GM19328 (cell line): Measurements from ENCODE around the gene POP4.
"Not testable (repeated sequence)": the region's sequence is repeated elsewhere in the genome, so short reads cannot be mapped to it uniquely, and the experiment has no call there.

ENCODE experiments used
- ATAC-seq: cut with Tn5 transposase; IDR thresholded peaks from one replicate; pipeline ENCODE4 v1.9.1; 2021; ENCODE audit warnings: mild to moderate bottlenecking, moderate library complexity; ENCODE audit not compliant: unreplicated experiment

The POP4 gene

DNA sequence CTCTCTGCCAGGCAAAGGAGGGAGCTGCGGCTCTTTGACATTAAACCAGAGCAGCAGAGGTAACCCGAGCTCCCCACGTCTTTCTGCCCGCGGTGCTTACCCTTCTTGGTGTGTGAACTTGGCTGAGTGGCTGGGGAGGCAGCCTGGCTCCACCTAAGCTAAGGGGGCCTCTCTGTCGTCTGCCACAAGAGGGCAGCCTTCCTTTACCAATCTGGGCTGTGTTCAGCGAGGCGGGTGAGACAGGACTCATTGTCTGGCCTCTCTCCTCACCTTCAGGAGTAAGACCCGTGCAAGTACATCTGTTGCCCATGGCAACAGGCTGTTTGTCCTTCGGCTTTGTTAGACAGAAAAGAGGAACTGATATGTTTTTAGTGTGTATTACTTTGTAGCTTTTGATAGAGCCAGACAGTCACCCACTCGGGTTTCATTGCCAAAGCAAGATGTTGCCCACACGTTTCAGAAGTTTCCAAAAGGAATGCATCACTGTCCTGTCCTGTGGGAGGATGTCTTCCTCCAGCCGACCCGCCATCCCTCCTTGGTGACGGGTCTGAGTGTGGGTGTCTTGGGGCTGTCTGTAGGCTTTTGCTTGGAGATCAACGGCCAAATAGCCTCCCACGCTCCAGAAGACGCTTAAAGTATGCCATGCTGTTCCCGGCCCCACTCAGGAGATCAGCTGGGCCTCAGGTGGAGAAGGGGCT is 4.6 kb downstream of the POP4 start:
- ATAC-seq, result peak; percentile 60

DNA sequence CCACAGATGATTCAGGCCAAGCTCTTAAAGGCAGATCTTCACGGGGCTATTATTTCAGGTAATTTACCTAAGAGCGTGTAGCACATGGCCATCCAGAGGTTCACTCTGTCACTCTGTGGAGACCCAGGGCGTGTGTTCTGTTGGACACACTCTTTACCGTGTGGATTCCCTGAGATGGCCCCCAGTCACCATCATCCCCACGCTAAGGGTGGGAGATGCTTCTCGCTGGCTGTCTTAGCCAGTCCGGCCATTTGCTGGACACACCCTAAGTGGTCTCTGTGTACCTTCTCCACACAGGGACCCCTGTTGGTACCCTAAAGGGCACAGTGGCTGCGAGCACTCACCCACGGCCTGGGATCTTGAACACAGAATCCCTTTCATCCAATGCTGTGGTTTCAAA is 6.0 kb downstream of the POP4 start:
- ATAC-seq, result no peak

DNA sequence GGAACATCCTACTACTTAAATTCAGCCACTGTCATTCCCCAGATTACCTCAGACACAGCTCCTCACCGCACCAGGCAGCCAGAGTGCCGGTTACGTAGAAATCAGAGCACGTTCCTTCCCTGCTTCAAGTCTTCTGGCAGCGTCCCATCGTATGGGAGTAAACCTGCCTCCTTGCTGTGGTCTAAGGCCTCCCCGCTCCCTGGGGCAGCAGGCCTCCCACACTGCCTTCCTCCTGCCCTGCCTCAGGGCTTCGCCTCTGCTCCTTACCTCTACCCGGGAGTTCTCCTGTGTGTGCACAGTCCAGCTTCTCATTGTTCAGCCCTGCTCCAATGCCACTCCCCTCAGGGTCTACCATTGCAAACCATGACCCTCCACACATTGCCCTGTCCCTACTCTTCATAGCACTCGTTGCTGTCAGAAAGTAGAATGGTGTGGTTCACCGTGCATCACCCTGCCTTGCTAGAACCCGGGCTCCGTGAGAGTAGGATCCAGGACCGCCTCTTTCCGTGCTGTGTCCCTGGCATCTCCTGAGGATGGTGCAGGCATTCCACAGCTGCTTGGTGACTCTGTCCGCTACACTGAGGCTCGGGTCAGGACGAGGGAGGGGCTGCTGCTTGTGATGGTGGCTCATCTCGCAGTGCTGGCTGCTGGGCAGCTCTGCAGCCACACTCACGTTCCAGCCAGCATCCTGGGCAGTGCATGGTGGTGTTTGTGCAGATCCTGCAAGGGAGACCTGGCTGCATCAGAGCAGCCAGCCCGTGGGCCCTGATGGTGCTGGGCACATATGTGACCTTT is 6.9 kb downstream of the POP4 start:
- no peak for ATAC-seq

DNA sequence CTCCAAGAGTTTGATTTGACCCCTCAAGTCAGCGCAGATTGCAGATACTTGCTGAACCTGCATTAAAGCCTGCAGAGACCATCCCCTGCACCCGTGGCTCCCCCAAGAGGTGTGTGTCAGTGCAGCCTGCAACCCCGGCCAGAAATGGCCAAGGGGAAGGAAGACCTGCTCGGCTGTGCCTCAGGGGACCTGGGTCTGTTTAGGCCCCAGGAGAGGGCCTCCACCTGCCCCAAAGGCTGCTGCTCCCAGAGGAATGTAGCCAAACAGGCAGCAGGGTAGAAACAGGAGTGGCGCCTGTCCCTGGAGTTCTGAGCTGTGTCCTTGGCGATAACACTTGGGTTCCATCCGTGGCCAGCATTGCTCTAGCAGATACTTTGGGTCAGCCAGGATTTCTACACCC is 8.0 kb downstream of the POP4 start:
- no peak for ATAC-seq

DNA sequence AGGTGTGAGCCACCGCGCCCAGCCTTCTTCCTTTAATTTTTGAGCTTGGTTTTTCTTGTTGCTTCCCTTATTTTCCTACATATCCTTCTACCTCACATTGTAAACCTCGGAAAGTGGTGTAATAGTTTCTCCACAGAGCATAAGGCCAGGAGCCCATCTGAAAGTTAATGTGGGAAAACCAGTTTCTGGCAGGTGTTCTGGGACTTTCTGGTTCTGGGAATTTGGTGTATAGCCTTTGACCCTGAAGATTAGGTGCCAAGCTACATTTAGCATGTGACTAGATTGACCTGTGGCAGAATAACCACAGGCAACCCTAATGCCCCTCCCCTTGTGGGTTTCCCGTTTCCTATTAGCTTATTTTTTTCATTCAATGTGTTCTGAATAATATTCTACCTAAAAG is 8.7 kb downstream of the POP4 start:
- no peak for ATAC-seq

DNA sequence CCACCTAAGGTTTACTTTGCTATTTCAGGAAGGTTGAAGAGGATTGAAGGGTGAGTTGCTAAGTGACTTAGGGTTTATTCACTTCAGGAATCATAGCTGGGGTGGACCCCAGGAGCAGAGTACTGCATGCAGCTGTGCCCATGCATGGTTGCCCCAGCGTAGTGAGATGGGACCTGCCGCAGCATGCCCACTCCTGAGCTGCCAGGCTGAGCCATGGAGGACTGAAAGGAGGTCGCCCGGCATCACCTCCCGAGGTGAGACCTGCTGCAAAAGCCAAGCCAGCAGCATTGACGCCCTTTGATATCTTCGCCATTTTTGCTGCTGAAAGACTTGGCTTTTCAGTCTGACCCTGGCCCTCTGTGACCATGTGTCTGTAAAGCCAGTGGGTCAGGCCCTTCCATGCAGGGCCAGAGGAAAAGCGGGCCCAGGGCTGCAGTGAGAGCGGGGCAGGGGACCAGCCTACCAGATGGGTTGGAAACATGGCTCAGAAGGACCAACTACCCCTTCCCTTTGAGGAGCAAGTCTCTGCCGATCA is 9.9 kb downstream of the POP4 start:
- no peak for ATAC-seq

DNA sequence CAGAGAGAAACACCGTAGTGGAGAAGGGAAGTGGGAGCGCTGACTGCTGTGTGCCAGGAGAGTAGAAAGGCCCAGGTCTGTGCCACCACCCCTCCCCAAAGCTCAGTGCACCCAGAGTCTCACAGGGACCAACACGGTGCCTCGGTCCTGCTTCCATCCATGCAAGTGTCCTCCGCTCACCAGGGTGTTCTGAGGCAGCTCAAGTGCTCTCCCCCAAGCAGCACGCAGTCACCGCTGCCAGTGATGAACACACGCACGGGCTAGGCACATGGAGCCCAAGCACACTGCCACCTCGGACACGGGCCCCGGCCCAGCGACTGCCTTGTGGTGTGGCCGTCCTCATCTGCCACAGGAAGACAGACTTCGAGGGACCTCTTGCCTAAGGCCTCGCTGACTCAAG is 10.5 kb downstream of the POP4 start:
- ATAC-seq, result no peak

DNA sequence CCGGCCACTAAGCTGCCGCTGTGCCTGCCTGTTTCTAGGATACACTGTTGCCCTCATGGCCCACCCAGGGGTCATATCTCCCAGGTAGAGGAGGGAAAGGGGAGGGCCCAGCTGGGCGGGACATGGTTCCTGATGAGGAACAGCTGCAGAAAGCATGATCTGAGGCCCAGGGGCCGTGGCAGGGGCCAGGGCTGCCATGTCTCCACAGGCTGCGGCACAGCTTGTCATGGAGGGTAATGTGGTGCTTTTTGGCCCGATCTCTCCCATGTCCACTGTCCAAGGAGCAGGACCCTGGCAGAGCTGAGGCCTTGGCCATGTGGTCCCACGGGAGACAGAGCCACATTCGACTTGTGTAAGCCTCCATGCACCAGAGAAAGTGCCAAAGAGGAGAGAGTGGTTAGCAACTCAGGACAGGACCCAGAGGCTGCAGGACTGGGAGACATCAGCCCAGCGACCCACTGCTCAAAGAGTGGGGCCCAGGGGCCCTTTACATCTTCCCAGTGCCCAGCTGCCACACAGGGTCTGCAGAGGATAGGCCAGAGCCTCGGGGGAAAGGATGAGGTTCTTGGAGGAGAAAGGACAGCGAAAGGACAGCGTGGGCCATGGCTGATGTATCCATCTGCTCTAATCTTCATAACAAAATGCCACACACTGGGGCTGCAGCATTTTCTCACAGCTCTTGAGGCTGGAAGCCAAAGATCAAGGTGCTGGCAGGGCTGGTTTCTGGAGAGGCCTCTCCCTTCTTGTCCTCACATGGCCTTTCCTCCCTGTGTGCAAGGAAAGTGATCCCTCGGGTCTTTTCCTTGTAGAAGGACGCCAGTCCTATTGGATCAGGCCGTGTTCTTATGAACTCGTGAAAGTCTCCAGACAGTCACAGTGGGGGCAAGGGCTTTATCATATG is 11.5 kb downstream of the POP4 start:
- no peak for ATAC-seq

DNA sequence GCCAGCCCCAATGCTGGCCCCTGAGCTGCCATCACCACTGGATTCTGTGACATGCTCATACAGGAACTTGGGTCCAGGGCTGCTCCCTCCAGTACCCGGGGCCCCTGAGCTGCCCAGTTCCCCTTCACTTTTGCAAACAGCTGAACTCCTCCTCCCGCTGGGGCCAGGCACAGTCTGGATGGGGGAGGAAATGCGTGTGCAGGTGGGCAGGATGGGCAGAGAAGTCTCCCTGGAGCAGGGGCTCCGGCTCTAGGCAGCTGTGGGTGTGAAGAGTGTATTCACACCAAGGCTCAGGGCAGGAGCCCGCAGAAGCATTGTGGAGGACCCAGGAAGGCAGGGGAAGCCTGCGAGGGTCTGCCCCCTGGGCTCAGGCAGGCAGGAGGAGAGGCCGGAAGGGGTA is 12.4 kb downstream of the POP4 start:
- ATAC-seq, result no peak

DNA sequence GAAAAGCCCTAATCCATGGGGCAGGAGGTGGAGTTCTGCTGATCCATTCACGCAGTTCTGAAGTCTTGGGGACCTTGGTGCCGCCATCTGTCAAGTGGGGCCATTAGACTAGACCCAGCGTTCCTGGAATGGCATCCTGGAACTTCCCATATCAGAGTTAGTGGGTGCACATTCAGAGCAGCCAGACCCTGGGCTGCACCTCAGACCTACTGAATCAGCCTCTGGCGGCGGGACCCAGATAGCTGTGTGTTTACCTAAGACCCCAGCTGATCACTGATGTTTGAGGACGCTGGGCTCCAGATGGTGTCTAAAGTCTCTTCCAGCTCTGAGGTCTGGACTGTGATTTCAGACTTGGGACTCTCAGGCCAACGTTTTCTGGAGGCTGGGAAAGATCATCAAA is 12.8 kb downstream of the POP4 start:
- ATAC-seq, result no peak

DNA sequence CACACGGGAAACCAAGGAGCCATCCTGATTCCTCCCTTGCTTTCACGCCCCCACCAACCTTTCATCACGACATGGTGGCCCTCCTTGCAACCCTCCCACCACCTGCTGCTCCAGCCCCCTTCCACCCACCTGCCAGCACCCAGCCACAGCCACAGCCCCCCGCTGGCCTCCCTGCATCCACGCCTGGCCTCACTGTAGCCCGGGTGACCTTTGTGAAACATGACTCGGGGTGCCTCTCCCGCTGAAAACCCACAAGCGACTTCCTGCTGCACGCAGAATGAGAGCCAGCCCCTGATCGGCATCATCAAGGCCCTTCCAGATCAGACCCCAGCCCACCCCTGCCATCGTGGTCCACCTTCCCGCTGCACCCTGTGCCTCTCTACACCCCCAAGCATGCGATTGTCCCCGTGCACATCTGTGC is 14.9 kb downstream of the POP4 start:
- no peak for ATAC-seq

DNA sequence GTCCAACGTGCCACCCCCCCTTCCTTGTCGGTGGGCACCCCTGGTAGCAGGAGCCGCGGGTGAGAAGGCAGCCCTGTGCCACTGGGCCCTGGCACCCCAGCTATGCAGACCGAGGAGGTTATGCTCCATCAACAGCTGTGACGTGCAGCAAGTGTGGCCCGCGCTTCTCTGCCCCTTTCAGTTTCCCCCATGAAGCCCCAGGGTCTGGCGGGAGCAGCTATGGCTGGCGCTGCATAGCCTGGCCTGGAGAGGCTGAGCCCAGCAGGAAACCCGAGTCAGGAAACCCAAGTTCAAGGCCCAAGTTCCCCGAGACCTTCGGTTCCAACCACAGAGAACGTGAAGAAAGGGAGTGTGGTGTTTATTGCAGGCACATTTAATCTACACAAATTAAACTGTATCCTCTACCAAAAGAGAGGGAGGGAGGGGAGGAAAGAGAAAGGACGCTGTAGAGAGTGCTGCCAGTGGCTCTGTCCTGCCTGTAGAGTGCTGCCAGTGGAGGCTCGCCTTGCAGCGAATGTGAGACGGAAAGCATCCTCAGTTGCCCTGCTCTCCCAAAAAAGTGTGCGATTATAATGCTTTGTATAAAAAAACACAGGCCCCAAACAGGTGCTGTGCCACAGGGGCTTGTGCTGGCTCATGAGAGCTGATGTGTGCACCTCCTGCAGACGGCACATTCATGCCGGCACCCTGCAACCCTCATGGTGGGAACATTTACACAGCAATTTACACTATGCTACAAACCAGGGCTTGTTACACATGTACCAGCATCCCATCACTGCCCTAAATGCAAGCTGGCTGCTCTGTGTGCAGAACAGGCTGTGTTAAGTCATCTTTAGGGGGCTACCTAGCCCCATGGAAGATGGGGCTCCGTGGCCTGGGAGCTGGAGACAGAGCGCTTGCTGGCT is 16.3 kb downstream of the POP4 start:
- no peak for ATAC-seq

DNA sequence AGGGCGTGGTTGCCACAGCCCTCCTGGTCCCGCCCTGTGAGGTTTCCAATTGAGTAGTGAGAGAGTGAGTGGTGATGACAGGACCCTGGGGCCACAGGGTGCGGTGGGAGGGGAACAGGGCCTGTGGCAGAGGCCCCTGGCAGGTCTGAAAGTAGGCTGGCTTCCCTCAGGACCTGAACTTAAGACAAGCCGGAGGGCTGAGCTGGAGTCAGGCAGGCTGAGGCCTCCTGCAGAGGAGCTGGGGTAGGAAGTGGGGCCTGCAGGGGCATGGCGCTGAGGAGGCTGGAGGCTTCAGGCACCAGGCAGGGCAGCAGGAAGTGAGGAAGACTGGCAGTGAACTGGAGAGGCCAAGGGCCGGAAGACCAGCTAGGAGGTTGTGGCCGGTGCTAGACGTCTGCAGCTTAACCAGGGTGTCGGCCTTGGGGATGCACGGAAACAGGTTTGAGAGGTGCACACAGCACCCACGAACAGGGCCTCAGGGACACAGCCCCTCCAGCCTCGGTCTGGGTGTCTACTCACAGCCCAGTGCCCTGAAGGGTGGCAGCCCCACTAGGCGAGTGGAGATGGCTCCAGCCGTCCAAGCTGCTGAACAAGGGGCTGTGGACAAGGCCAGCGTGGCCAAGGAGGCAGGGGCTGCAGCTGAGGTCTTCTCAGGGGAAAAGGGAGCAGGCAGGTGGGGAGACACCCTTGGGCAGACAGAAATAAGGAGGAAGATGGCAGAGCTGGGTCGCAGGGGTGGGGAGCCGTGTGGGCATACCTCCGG is 17.8 kb downstream of the POP4 start:
- no peak for ATAC-seq

DNA sequence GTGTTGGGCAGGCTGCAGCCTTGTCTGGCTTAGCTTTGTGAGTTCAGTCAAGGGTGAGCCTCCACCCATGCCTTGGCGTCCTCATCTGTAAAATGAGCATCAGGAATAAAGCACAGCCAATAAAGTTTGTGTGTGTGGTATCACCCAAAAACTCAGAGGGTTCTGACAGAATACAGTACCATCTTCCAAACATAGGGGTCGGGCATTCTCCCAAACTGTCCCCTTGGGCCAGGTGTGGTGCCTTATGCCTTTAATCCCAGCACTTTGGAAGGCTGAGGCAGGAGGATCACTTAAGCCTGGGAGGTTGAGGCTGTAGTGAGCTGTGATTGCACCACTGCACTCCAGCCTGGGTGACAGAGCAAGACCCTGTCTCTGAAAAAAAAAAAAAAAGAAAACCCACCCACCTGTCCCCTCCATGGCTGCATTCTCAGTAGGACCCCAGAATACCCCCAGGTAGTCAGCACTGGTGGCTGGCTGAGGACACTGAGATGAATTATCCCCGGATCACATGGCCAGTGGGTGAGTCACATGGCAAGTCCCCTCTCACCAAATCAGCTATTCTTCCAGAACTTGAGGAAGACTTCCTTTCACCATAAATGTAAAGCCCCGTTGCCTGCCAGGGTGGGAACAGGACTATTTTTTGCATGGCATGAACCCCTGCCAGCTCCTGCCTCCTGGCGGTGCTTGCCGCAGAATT is 18.6 kb downstream of the POP4 start:
- no peak for ATAC-seq

DNA sequence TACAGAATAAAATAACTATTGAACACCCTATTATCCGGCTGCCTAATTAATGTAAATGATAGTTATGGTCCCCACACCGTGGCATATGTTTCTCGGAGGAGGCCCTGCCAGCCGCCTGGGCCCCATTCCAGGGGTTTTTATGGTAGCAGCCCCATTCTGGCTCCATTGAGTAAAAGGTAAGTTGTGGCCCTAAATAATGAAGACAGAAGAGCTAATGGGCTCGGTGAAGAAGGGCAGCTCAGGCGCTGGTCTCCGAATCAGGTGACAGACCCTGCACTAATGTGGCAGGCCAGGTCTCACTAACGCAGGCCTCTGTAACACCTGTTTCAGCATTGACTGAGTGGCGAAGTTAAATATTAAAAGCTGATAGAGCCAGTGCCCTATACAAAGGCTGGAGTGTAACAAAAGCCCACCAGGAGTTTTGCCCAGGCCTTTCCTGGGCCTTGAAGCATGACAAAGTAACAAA is 19.1 kb downstream of the POP4 start:
- no peak for ATAC-seq

DNA sequence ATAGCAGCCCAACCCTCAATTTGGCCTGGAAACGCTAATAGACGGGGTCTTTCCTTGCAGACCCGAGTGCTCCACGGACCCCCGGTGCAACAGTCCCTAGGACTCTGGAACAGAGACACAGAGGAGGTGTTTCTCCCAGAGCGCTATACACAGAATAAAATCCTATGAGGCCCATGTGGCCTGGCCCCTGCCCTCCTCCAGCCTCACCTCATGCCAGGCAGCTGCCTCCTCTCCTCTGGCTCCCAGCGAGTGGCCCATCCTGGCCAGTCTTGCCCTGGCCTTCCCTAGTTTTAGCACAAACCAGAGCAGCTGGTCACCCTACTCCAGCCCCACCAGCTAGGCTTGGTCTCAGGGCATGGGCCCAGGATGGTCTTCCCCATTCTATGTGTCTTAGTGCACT is 20.3 kb downstream of the POP4 start:
- no peak for ATAC-seq

DNA sequence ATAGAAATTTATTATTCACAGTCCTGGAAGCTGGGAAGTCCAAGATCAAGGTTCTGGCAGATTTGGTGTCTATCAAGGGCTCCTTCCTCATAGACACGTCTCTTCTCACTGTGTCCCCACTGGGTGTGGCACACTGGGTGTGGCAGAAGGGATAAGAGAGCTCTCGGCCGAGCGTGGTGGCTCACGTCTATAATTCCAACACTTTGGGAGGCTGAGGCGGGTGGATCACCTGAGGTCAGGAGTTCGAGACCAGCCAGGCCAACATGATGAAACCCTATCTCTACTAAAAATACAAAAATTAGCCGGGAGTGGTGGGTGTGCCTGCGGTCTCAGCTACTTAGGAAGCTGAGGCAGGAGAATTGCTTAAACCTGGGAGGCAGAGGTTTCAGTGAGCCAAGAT is 20.7 kb downstream of the POP4 start:
- ATAC-seq, result not testable (repeated sequence)

DNA sequence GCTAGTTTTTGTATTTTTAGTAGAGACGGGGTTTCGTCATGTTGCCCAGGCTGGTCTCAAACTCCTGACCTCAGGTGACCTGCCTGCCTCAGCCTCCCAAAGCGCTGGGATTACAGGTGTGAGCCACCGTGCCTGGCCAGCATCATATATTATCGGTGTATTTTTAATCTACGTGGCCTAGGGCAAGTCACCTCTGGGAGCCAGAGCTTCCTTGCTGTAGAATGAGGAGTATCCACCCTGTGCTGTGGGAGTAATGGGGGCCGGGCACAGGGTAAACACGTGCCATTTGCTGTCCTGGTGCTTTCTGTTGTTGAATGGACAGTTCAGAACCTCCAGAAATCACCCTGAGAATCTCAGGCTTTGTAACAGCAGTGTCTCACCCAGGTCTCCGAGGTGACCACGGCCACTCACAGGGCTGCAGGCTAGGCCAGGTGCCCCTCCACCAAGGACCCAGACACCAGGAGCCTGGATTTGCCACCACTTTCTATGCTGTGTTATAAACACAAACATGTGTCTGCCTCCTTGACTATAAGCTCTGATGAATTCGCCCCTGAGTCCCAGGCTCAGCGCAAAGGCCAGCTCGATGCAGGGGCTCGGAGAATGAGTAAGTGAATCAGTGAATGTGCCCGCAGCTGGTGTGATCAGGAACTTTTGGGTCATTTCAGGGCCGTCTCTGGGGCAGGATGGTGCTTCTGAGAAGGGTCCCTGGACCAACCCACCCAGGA is 22.7 kb downstream of the POP4 start:
- no peak for ATAC-seq
